Adrenal gland (tissue), 5 donors: ENCODE results near the gene CNRIP1.

Source experiments
- CTCF ChIP-seq, 6 experiments: fragments of 450-650 bp in 4 of 6; fragments of 200-600 bp in 2 of 6; sonication (generic) in 1 of 6; IDR thresholded peaks; 1 replicate in 5 of 6; 2 replicates in 1 of 6; pipeline versions ENCODE4 v1.5.1 to v1.8.0; 2016 to 2021; ENCODE audit warnings: antibody characterized with exemption in 6 of 6, mild to moderate bottlenecking in 2 of 6, moderate library complexity in 1 of 6
- POLR2A ChIP-seq, 2 donors: fragments of 450-650 bp; IDR thresholded peaks; one replicate each; pipeline ENCODE4 v1.6.1; 2017; ENCODE audit warnings: antibody characterized with exemption in 2 of 2, mild to moderate bottlenecking in 2 of 2, moderate library complexity in 1 of 2
- donor health status: DM: no; HTN: no; CAD: no.

GRCh38 chr2:68319398-68320117 is at the start of gene CNRIP1:
- TF ChIP-seq CTCF (IDR thresholded peaks at IDR 0.05) (peak in 1 of 6 experiments; percentile 13), POLR2A (IDR thresholded peaks at IDR 0.05) (peak in 1 of 2 donors; percentile 41)
